ENCODE data around the gene PCSK6. TPM values are rescaled to one million over a fixed set of nuclear protein-coding genes. Genes with fewer than 3 reads are reported as not detected.

The PCSK6 gene
- total and polyA plus RNA-seq, 2 of the 8 experiments (the other 6 are each of a cell fraction or from before 2014, with no cell fraction given) = 1.9 to 4.0 TPM

- TF ChIP-seq CHD7 (IDR thresholded peaks at IDR 0.05; ENCODE audit: insufficient replicate concordance, low read length) = no peak
- TF ChIP-seq SIN3A (conservative IDR thresholded peaks at IDR 0.05 in 1 of 2, IDR thresholded peaks at IDR 0.05 in 1 of 2; ENCODE audit: low read depth in 1 of 2, low read length in 2 of 2) = no peak
- TF ChIP-seq YY1 (IDR thresholded peaks at IDR 0.05; ENCODE audit: low read depth, low read length) = no peak
- no peak for TF ChIP-seq CEBPB (IDR thresholded peaks at IDR 0.05; ENCODE audit: low read depth, low read length)
- no peak for TF ChIP-seq CREB1 (IDR thresholded peaks at IDR 0.05)
- no peak for TF ChIP-seq TEAD4 (IDR thresholded peaks at IDR 0.05; ENCODE audit: low read depth, low read length)
- TF ChIP-seq TAF7 (optimal IDR thresholded peaks at IDR 0.05; ENCODE audit: borderline replicate concordance, low read depth, low read length) = no peak
- TF ChIP-seq KDM4A (IDR thresholded peaks at IDR 0.05; ENCODE audit: low read depth, low read length, severe bottlenecking) = no peak
- TF ChIP-seq USF2 (IDR thresholded peaks at IDR 0.05; ENCODE audit: low read length) = no peak
- no peak for TF ChIP-seq SP4 (IDR thresholded peaks at IDR 0.05; ENCODE audit: low read length)
- TF ChIP-seq EZH2 (IDR thresholded peaks at IDR 0.05; ENCODE audit: low read depth, low read length, severe bottlenecking) = no peak
Measured at GRCh38 chr15:101397521-101398003, 91.9 kb downstream of the PCSK6 start (continued).

Measured in H1 (cell line).